Mesendoderm (in vitro differentiated cells): ENCODE measurements around the gene TSSK2.
A peak's percentile ranks its signal among the peaks of the same experiment; 100 is the strongest.

Experiments used
- DNase-seq: peaks from one replicate; pipeline ENCODE4 v3.0.0; 2013
- H2AK5ac ChIP-seq: 2 replicates; pipeline ENCODE4 v1.6.1; 2013; ENCODE audit warnings: low read length, inconsistent platforms
- H2BK120ac ChIP-seq: 2 replicates; pipeline ENCODE4 v1.6.1; 2013; ENCODE audit warnings: low read depth, mild to moderate bottlenecking, low read length, moderate library complexity, mixed read lengths
- H2BK15ac ChIP-seq: replicated peaks from 2 replicates; pipeline ENCODE4 v1.6.1; 2013; ENCODE audit warnings: low read depth, mild to moderate bottlenecking, moderate library complexity
- H2BK5ac ChIP-seq: 2 replicates; pipeline ENCODE4 v1.6.1; 2013; ENCODE audit warnings: low read length, inconsistent platforms
- H3K18ac ChIP-seq: 2 replicates; pipeline ENCODE4 v1.6.1; 2013; ENCODE audit warnings: mild to moderate bottlenecking, low read length, mixed read lengths
- H3K23ac ChIP-seq: one replicate; pipeline ENCODE4 v1.6.1; 2013; ENCODE audit warnings: low read length
- H3K27ac ChIP-seq: 2 replicates; pipeline ENCODE4 v1.5.1; 2013; ENCODE audit warnings: low read depth, mild to moderate bottlenecking, inconsistent platforms, low read length, moderate library complexity
- H3K27me3 ChIP-seq: 2 replicates; pipeline ENCODE4 v1.6.1; 2013; ENCODE audit warnings: low read length, control low read depth, mild to moderate bottlenecking, inconsistent platforms; ENCODE audit not compliant: insufficient read depth, poor library complexity
- H3K36me3 ChIP-seq: 2 replicates; pipeline ENCODE4 v1.6.1; 2013; ENCODE audit warnings: low read length, inconsistent platforms; ENCODE audit not compliant: control insufficient read depth, insufficient read depth
- H3K4ac ChIP-seq: one replicate; pipeline ENCODE4 v1.6.1; 2013; ENCODE audit warnings: low read depth, mild to moderate bottlenecking, low read length, moderate library complexity
- H3K4me1 ChIP-seq: 2 replicates; pipeline ENCODE4 v1.6.1; 2013; ENCODE audit warnings: low read depth, low read length, inconsistent platforms; ENCODE audit not compliant: control insufficient read depth
- H3K4me2 ChIP-seq: 2 replicates; pipeline ENCODE4 v1.6.1; 2013; ENCODE audit warnings: low read length
- H3K4me3 ChIP-seq: 2 replicates; pipeline ENCODE4 v1.5.1; 2013; ENCODE audit warnings: mild to moderate bottlenecking, low read length
- H3K56ac ChIP-seq: one replicate; pipeline ENCODE4 v1.6.1; 2013; ENCODE audit warnings: low read length
- H3K79me1 ChIP-seq: 2 replicates; pipeline ENCODE4 v1.6.1; 2013; ENCODE audit warnings: low read length, inconsistent platforms
- H3K79me2 ChIP-seq: 2 replicates; pipeline ENCODE4 v1.6.1; 2013; ENCODE audit warnings: mild to moderate bottlenecking, low read length; ENCODE audit not compliant: control insufficient read depth, insufficient read depth
- H3K9ac ChIP-seq: 2 replicates; pipeline ENCODE4 v1.6.1; 2013; ENCODE audit warnings: low read length, inconsistent platforms
- H4K5ac ChIP-seq: one replicate; pipeline ENCODE4 v1.6.1; 2013; ENCODE audit warnings: low read length
- H4K8ac ChIP-seq: one replicate; pipeline ENCODE4 v1.6.1; 2013; ENCODE audit warnings: low read depth, mild to moderate bottlenecking, control low read depth, low read length, moderate library complexity
- WGBS: extraction: QIAGEN DNeasy Blood & Tissue Kit; methylation state at CpG from one replicate; pipeline ENCODE4 v1.1.7; 2013; ENCODE audit warnings: low lambda C conversion rate, missing lambda C conversion rate; ENCODE audit not compliant: insufficient coverage; ENCODE audit errors: extremely low coverage; 5-methylcytosine and 5-hydroxymethylcytosine counted together

The TSSK2 gene

DNA sequence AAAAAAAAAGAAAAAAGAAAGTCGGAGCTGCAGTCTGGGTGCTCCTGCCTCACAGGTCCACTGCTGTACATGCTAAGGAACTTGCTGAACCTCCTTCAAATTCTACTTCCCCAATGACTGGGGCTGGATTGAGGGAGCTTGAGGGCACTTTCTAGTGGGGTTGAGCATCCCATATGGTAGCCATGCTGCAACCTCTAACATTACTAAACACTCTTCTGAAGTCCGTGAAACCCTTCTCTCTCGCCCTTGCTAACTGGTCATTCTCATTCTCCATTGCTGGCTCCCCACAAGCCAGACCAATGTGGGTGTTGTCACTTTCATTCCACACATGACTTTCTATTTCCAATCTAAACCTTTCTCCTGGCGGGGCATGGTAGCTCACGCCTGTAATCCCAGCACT lies 12.1 kb downstream of the TSSK2 start:
- H3K27ac ChIP-seq: no peak overlapping the region
- no peak overlapping the region for H2AK5ac ChIP-seq
- H4K8ac ChIP-seq: no peak overlapping the region
- H3K18ac ChIP-seq: no peak overlapping the region
- no peak for DNase-seq
- H2BK120ac ChIP-seq: no peak overlapping the region
- no peak overlapping the region for H3K56ac ChIP-seq
- peaks cover 10% of the 10 kb centered on the region for H3K79me2 ChIP-seq
- no peak overlapping the region for H3K9ac ChIP-seq
- no peaks in the 10 kb centered on the region for H3K4me1 ChIP-seq
- H3K4ac ChIP-seq: no peak overlapping the region
- H3K27me3 ChIP-seq: peaks cover 6% of the 10 kb centered on the region
- no peak overlapping the region for H3K4me2 ChIP-seq
- H4K5ac ChIP-seq: no peak overlapping the region
- peaks cover 9% of the 10 kb centered on the region for H3K79me1 ChIP-seq
- peaks cover 1% of the 10 kb centered on the region for H3K36me3 ChIP-seq
- H2BK5ac ChIP-seq: no peak overlapping the region
- H2BK15ac ChIP-seq: no peak overlapping the region
- no peak overlapping the region for H3K4me3 ChIP-seq
- H3K23ac ChIP-seq: no peak overlapping the region
- WGBS: no CpG with 5 or more reads among the region's 5 CpGs

DNA sequence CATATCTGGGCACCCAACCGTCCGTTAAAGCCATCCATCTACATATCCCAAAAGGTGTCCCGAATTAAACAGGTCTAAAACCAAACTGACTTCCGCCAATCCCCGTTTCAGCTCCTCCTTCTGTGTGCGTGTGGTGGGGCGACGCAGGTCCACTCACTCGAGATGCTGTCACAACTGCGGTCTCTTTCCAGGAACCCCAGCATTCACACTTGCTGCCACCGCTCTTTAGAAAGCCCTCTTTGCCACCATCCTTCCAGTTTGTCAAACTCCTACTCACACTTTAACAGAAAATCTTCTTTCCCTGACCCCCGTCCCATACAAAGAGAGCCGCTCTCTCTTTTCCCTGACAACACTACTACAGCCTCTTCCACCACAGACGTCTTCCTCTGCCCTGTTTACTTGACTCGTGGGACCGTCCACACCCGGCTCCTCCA lies 12.9 kb downstream of the TSSK2 start:
- H3K56ac ChIP-seq: peak overlapping the region; percentile 96
- no peak overlapping the region for H3K27ac ChIP-seq
- peaks cover 9% of the 10 kb centered on the region for H3K79me1 ChIP-seq
- H3K36me3 ChIP-seq: peaks cover 1% of the 10 kb centered on the region
- no peak overlapping the region for H3K23ac ChIP-seq
- H3K4me1 ChIP-seq: no peaks in the 10 kb centered on the region
- H2BK15ac ChIP-seq: no peak overlapping the region
- H3K4ac ChIP-seq: no peak overlapping the region
- H3K4me3 ChIP-seq: peak overlapping the region; percentile 99
- no peak overlapping the region for H2BK5ac ChIP-seq
- H3K27me3 ChIP-seq: peaks cover 14% of the 10 kb centered on the region
- peak overlapping the region; percentile 69 for H2AK5ac ChIP-seq
- H3K4me2 ChIP-seq: peak overlapping the region; percentile 100
- no peak overlapping the region for H3K18ac ChIP-seq
- no peak for DNase-seq
- peak overlapping the region; percentile 96 for H3K9ac ChIP-seq
- no peak overlapping the region for H4K8ac ChIP-seq
- H3K79me2 ChIP-seq: peaks cover 10% of the 10 kb centered on the region
- H2BK120ac ChIP-seq: no peak overlapping the region
- H4K5ac ChIP-seq: no peak overlapping the region
- no CpG with 5 or more reads among the region's 17 CpGs for WGBS

DNA sequence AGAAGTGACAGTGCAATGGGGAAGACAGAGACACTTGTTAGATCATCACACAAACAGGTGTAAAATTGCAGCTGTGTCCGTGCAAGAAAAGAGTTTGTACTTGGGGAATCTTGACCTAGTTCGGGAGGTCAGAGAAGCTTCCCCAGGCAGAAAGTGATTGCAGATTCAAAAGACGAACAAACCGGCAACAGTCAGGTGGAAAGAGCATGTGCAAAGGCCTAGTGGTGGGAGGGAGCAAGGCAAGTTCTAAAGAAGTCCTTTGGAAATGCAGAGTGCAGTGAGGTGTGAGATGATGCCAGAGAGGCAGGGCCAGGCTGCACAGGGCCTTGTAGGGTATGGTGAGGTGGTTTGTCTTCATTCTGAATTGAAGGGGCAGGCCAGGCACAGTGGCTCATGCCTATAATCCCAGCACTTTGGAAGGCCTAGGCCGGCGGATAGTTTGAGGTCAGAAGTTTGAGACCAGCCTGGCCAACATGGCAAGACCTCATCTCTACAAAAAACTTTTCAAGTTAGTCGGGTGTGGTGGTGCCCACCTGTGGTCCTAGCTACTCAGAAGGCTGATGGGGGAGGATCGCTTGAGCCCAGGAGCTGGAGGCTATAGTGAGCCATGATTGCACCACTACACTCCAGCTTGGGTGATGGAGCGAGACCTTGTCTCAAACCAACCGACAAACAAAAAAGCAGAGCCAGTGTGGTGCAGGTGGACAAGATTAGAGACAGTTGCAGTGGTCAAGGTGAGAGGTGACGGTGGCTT lies 15.3 kb downstream of the TSSK2 start:
- H2AK5ac ChIP-seq: no peak overlapping the region
- H3K4me1 ChIP-seq: no peaks in the 10 kb centered on the region
- no peak overlapping the region for H3K23ac ChIP-seq
- no peak overlapping the region for H3K9ac ChIP-seq
- no peak overlapping the region for H3K27ac ChIP-seq
- H2BK120ac ChIP-seq: no peak overlapping the region
- H4K5ac ChIP-seq: no peak overlapping the region
- no peak for DNase-seq
- no peak overlapping the region for H3K4me3 ChIP-seq
- H3K36me3 ChIP-seq: no peaks in the 10 kb centered on the region
- H3K4me2 ChIP-seq: no peak overlapping the region
- H3K79me2 ChIP-seq: peaks cover 10% of the 10 kb centered on the region
- no peak overlapping the region for H2BK5ac ChIP-seq
- no peak overlapping the region for H3K4ac ChIP-seq
- no peak overlapping the region for H3K56ac ChIP-seq
- H3K79me1 ChIP-seq: peaks cover 9% of the 10 kb centered on the region
- H3K18ac ChIP-seq: no peak overlapping the region
- peaks cover 37% of the 10 kb centered on the region for H3K27me3 ChIP-seq
- WGBS: no CpG with 5 or more reads among the region's 11 CpGs
- no peak overlapping the region for H2BK15ac ChIP-seq
- H4K8ac ChIP-seq: no peak overlapping the region

DNA sequence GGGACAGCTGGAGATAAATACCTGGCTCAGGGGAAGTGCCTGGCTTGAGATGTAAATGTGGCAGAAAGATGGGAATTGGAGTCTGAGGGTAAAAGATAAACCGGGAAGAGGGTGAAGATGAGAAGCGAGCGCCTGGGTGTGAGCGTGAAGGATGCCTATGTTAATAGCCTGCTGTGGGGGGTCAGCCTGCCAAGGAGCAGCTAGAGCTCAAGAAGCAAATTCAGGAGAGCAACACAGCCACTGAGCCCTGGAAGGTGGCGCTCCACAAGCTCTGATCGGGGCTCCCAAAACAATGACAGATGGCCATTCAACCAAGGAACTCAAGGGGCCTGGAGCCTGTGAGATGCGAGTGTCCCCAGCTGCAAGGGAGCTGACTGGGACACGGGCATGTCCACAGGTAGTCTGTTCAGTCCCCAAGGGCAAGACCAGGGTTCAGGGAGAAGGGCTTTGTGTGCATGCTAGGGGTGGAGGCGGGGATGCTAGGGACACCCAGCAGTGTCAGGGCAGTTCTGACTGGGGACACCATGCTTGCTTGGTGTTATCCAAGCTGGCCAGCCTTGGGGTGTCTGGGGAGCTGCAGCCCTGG lies 16.2 kb downstream of the TSSK2 start:
- no peak overlapping the region for H3K23ac ChIP-seq
- H3K4me2 ChIP-seq: no peak overlapping the region
- H3K4me1 ChIP-seq: no peaks in the 10 kb centered on the region
- DNase-seq: peak; percentile 49
- H3K4me3 ChIP-seq: no peak overlapping the region
- H3K4ac ChIP-seq: no peak overlapping the region
- no peak overlapping the region for H2BK15ac ChIP-seq
- no peak overlapping the region for H2BK120ac ChIP-seq
- H3K27ac ChIP-seq: no peak overlapping the region
- H3K9ac ChIP-seq: no peak overlapping the region
- no peak overlapping the region for H2BK5ac ChIP-seq
- H3K27me3 ChIP-seq: peaks cover 45% of the 10 kb centered on the region
- H3K18ac ChIP-seq: no peak overlapping the region
- no peaks in the 10 kb centered on the region for H3K36me3 ChIP-seq
- H2AK5ac ChIP-seq: no peak overlapping the region
- no peak overlapping the region for H4K8ac ChIP-seq
- H4K5ac ChIP-seq: no peak overlapping the region
- H3K79me2 ChIP-seq: peaks cover 10% of the 10 kb centered on the region
- H3K56ac ChIP-seq: no peak overlapping the region
- no CpG with 5 or more reads among the region's 9 CpGs for WGBS
- H3K79me1 ChIP-seq: peaks cover 9% of the 10 kb centered on the region

DNA sequence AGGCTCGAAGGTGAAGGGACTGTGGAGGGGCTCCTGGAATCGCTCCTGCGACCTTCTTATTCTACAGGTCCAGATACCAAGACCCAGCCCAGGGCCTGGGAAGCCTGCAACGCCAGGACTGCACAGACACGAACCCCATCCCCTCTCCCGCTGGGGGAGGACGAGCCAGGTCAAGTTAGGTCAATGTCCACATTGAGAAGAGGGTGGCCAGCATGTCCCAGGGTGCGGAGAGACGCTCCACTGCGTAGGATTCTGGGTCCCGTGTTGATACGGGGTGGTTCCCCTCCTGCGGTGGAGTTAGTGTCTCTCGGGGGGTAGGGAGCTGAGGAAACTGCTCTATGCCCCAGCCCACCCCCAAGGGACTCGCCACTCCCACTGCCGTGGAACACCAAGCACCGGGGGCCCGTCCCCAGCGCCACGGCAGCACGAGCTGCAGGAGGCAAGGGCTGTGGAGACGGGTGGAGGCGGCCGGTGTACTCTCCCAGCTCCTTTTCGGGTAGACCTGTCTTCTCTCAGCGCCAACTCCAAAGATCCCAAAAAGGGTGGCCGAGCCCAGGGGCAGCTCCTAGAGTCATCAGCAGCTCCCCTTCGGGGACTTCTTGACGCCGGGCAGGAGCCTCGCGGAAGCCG lies 17.4 kb downstream of the TSSK2 start:
- Histone ChIP-seq H3K9ac (no peak overlapping the region), H3K23ac (no peak overlapping the region), H4K8ac (no peak overlapping the region), H2AK5ac (no peak overlapping the region), H2BK5ac (no peak overlapping the region), H3K56ac (no peak overlapping the region), H3K27ac (no peak overlapping the region), H3K36me3 (no peaks in the 10 kb centered on the region), H3K4me2 (no peak overlapping the region), H2BK15ac (no peak overlapping the region), H3K18ac (no peak overlapping the region), H3K4me1 (no peaks in the 10 kb centered on the region), H3K4ac (no peak overlapping the region), H3K79me2 (peaks cover 8% of the 10 kb centered on the region), H2BK120ac (no peak overlapping the region), H3K27me3 (peaks cover 45% of the 10 kb centered on the region), H4K5ac (no peak overlapping the region), H3K4me3 (no peak overlapping the region), H3K79me1 (peaks cover 7% of the 10 kb centered on the region)
- DNase-seq: no peak
- no CpG with 5 or more reads among the region's 33 CpGs for WGBS
